Measurements from ENCODE around the gene CPLX3.

- no peak for TF ChIP-seq CTCF (conservative IDR thresholded peaks at IDR 0.05 in 1 of 2, IDR thresholded peaks at IDR 0.05 in 1 of 2; ENCODE audit: low read depth in 1 of 2, low read length in 2 of 2)
- TF ChIP-seq EZH2 (IDR thresholded peaks at IDR 0.05; ENCODE audit: low read length, missing control alignments): no peak
Measured at GRCh38 chr15:74836846-74837245, 10.4 kb downstream of the CPLX3 start.

Data from fibroblast of lung (primary cell).